ENCODE measurements around the gene GABRB2. TPM values are rescaled to one million over a fixed set of nuclear protein-coding genes. Genes with fewer than 3 reads are reported as not detected.
"Not testable (repeated sequence)": the region's sequence is repeated elsewhere in the genome, so short reads cannot be mapped to it uniquely, and the experiment has no call there.

The GABRB2 gene
- 4.8 TPM for total RNA-seq
- long read RNA-seq, partial matches to known transcripts = 0 of 1 reads
- long read RNA-seq, other reads (novel, unspliced or antisense) = 1 of 1 reads

DNA sequence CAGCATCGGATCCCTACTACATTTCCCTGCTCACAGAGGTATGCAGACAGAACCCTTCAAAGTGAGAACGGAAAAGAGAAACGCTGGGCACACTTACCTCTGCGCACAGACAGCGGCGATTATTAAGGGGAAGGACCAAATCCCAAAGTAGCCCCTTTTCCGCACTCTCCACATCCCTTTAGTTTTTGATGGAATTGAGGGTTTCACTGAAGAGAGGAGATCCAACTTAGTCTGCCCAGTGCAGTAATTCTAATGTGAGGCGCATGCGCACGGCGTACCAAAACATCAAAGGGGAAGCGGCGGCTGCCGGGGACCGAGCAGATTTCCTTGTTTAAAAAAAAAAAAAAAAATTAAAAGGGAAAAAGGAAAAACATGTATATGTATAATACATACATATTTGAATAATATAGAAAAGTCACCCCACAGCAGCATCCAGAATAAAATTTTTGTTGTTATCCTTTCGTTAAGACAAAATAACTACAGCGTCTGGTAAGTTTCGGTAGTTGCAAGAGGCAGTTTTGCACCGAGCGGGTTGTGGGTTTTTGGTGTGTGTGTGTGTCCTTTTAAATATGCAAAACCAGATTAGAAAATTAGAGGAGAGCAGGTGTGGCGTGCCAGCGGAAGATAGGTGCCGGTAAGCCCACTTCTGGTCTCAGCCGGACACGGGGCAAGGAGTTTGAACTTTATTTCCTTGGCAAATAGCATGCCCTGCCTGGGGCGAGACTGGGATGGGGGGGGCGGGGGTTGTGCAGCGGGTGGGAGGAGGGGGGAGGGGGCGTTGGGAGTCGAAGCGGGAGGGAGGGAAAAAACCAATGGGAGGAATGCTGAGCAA lies at the start of gene GABRB2:
GABRB2 (minus strand) TSS at position 256 of the 832 bp plus-strand sequence; CDS start at position 174, 82 bp downstream.
- no peak for DNase-seq (ENCODE audit: low spot score)

GRCh38 chr5:161585798-161586197 lies 39.3 kb upstream of the GABRB2 start:
- no peak for DNase-seq (ENCODE audit: low spot score)

DNA sequence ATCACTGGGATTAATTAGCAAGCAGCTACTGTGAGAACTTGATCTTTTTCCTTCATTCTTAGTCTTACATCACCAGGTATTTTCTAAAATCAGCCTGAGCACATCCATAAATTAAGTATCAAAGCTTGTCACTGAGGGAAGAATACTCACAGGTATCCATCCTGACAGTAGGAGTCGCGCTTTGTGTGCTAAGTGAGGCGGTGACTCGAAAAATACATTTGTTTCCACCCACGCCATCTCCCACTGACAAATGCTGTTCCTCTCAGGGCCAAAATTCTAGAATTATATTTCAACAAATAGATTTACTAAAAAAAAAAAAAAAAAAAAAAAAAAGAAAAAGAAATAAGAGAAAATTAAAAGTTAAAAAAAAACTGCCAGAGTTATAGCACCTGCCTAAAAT lies 34.1 kb upstream of the GABRB2 start:
- DNase-seq (ENCODE audit: low spot score) = no peak

DNA sequence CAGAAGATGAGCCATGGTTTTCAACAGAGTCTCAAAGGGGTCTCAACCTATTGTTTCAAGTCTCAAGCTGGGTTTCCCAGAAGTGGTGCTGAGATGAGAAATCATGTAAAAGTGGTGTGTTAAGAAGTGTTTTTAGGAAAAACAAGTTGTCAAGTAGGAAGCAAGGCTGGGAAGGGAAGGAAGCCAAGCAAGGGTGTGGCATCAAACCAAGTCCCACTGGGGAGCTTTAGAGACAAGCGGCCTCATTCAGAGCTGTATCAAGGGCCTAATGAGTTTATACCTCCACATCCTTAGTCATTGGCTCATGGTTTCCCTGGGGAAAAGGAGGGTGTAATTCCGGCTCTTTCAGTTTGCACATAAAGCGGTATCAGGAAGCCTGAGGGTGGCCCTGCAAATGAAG lies 26.4 kb upstream of the GABRB2 start:
- DNase-seq (ENCODE audit: low spot score) = no peak

- DNase-seq (ENCODE audit: low spot score) = no peak
These were observed 19.6 kb upstream of the GABRB2 start for GRCh38 chr5:161566081-161566480.

DNA sequence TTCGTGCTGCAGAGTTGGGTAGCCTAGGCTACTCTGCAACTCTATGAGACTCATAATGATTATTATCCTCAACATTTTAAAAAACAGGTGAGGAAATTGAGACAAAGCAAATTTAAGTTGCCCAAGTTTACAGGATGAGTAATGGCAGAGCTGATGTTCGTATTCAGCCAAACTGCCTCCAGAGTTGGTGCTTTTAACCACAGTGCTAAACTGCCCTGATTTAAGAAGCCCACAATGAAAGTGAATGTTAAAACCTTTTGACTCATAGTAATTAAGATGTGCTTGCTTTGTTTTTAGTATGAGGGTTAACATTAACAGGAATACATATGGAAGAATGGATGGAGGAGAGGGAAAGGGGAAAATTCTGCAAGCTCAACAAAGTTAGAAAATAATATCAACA lies 15.9 kb upstream of the GABRB2 start:
- DNase-seq (ENCODE audit: low spot score) = no peak

DNA sequence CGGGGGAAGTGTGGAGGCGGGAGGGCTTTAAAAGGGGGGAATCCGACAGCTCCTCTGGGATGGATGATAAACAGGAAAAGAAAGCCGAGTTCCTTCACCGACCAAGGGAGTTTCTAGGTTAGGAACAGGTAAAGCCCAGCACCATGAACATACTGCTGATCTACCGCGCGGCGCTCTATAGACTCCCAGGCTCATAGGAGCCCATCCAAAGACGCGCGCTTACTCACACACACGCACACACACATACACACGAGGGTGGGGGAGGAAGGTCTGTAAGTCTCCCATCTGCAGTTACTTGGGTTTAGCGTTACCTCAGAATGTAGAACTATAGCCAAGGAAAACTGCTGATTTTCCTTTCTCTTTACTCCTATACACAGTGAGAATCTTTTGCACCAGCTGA lies 2.6 kb upstream of the GABRB2 start:
- DNase-seq (ENCODE audit: low spot score) = no peak

GRCh38 chr5:161548487-161549094 lies 2.1 kb upstream of the GABRB2 start:
- DNase-seq (ENCODE audit: low spot score) = no peak

DNA sequence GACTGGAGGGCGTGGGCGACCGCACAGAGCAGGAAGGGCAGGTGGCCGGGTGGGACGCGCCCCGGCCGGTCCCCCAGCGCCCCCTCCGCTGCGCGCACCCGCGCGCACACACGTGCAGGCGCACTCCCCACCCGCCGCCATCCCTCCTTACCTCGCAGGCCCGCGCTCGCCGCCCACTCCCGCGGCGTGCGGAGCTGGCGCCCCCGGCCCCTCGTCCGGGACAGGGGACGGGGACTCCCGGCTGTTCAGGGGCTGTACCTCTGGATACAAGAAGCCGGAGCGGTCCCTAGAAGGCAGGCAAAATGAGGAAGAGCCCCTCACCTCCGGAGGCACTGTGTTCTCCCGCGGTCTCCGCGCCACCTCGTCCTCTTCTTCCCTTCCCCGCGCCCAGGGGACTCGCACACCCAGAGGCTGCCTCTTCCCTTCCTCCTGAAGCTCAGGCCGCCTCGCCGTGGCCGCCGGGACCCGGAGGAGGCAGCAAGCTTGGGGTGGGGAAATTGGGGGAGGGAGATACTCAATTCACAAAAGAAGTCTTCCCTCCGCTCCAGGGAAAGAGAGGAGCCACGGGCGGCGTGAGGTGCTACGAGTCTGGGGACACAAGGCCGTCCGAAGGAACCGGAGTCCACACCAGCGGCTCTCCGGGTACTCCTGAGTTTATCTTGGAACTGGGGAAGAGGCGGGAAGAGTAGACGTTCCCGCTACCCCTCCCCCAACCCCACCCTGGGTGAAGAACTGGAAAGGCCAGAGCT lies 1.4 kb upstream of the GABRB2 start:
- DNase-seq (ENCODE audit: low spot score) = no peak

DNA sequence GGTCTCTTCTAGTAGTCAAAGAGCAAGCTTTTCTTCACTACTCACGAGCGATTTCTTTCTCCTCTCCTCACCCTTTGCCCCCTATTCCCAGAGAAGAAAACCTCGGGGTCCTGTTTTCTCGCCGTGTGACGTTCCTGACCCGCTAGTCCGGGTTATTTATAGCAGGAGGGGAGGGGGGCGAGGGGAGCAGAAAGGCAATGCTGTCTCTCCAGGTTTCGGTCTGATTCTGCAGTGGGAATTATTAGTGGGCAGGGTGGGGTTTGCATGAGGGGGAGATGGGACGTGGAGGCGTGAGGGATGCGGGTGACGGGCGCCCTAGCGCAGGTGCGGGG lies 847 bp upstream of the GABRB2 start:
- DNase-seq (ENCODE audit: low spot score) = no peak

DNA sequence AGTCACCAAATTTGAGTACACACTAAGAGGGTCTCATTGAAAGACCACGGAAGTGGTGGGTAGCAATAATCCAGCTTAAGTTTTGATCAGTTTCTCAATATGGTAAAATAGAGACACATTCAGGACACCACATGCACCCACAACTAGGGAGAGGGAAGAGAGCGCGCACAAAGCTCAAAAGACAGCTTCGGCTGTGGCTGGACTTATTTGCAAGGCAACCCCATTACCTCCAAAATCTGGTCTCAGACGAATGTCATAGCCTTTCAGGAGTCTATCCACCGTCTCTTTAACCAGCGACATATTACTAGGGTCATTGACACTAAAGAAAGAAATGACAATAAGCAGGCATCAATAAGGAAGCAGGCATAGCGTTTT lies 443 bp downstream of the GABRB2 start:
- no peak for DNase-seq (ENCODE audit: low spot score)

DNA sequence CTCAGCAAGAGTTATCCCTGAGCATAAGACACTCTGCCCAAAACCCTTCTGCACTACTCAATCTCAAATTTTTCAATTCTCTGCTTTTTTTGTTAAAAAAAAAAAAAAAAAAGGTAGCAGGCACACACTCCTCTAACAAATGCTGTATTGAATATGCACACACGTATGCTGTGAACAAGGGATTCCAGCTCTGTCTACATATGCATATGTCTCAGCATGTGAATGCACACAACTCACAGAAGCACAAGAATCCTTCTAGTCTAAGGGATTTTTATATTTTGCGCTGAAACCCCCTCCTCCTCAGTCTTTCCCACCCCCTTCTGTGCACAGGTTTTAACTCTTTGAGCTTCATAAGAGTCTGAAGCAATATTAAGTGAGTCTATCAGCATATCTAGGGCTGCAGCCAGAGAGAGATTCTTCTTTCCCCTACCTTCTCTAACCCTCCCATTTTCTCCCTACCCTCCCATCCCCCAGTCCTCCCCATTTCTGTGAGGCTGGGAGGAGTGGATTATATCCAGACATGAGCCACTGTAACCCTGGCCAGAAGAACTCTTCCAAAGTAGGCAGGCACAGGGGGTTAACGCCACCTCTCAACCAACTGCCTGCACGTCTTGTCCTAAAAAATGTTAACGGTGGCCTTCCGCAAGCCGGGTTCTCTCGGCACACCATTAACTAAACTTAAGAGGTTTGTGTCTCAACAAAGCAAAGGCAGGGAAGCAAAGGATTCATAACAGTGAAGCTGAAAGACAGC lies 1.0 kb downstream of the GABRB2 start:
- DNase-seq (ENCODE audit: low spot score) = no peak

- DNase-seq (ENCODE audit: low spot score) = no peak
These were observed 2.2 kb downstream of the GABRB2 start for GRCh38 chr5:161544350-161544765.

- DNase-seq (ENCODE audit: low spot score) = no peak
These were observed 7.5 kb downstream of the GABRB2 start for GRCh38 chr5:161539016-161539415.

GRCh38 chr5:161535762-161536161 lies 10.8 kb downstream of the GABRB2 start:
- no peak for DNase-seq (ENCODE audit: low spot score)

- no peak for DNase-seq (ENCODE audit: low spot score)
These were observed 15.8 kb downstream of the GABRB2 start for GRCh38 chr5:161530700-161531099.

DNA sequence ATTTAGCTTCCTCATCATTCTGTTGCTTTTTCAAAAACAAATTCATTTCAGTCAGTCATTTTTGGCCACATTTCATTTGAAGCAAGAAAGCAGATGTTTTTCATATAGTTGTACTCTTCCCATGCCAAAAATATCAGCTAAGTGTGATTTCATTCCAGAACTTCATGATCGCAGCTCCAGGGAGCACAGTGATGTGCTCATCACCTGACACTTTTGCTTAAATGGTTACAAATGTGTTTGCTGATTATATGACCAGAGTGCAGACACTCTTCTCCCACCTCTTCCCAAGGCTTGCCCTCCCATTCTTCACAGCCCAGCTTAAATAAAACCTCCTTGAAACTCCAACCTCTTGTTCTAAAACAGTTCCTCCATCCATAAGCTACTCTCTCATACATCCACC lies 32.6 kb downstream of the GABRB2 start:
- DNase-seq (ENCODE audit: low spot score) = no peak

GRCh38 chr5:161507591-161507990 lies 38.9 kb downstream of the GABRB2 start:
- DNase-seq (ENCODE audit: low spot score) = no peak

DNA sequence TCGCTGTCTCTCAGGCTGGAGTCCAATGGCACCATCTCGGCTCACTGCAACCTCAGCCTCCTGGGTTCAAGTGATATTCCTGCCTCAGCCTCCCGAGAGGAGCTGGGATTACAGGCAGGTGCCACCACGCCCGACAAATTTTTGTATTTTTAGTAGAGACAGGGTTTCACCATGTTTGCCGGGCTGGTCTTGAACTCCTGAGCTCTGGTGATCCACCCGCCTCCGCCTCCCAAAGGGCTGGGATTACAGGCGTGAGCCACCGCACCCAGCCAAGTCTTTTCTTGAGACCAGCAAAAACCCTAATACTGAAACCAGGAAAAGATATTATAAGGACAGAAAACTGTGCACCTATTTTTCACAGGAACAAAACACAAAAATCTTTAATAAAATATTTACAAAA lies 41.4 kb downstream of the GABRB2 start:
- not testable (repeated sequence) for DNase-seq (ENCODE audit: low spot score)

GRCh38 chr5:161498531-161498930 lies 48.0 kb downstream of the GABRB2 start:
- no peak for DNase-seq (ENCODE audit: low spot score)

DNA sequence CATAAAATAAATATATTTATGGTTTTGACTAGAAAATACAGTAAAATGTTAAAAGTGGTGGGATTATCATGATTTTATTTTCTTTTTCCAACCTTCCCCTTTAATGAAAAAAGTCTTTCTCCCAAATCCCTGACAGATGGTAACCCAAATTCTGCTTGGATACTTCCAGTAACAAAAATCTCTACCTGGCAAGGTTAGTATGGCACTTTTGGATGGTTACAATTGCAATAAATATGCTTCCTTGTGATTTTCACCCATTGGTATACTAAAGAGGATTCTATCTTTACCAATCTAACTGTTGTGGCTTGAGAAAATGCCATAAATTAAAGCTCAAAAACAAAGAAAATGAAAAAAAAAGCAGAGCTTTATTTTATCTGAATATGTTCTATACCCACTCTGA lies 62.8 kb downstream of the GABRB2 start:
- no peak for DNase-seq (ENCODE audit: low spot score)

DNA sequence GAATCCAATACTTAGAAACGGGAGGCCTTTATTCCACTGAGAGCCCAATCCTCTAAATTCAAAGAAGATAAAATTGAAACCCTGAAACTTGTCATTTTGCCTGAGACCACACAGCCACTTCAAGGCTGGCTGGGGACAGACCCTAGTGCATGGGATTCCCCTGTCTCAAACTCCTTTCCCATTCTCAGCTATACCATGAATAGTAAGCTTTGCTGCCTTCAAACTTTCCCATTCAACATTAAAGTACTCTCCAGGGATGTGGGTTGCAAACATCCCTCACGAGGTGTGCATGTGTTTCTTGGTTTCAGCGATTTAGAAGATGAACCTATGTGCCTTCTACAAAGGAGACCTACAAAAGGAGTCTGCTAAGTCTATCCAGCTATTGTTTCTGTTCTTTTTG lies 64.6 kb downstream of the GABRB2 start:
- DNase-seq (ENCODE audit: low spot score) = no peak

All from mesenteric fat pad (tissue), 1 donor.